GM18907 (cell line): ENCODE measurements around the gene PLXND1.
"Not testable (repeated sequence)": the region's sequence is repeated elsewhere in the genome, so short reads cannot be mapped to it uniquely, and the experiment has no call there.

ENCODE experiments used
- ATAC-seq: cut with Tn5 transposase; IDR thresholded peaks from one replicate; pipeline ENCODE4 v1.9.1; 2021; ENCODE audit warnings: mild to moderate bottlenecking, moderate library complexity; ENCODE audit not compliant: unreplicated experiment

Gene PLXND1

GRCh38 chr3:129515108-129515820, 91.2 kb downstream of the PLXND1 start:
- ATAC-seq = not testable (repeated sequence)

- no peak for ATAC-seq
Measured at GRCh38 chr3:129514563-129514962, 91.9 kb downstream of the PLXND1 start.

GRCh38 chr3:129514110-129514509, 92.4 kb downstream of the PLXND1 start:
- ATAC-seq = no peak

GRCh38 chr3:129513705-129514104, 92.8 kb downstream of the PLXND1 start:
- ATAC-seq = no peak

- no peak for ATAC-seq
Measured at GRCh38 chr3:129512595-129512994, 93.9 kb downstream of the PLXND1 start.

GRCh38 chr3:129507181-129507831, 99.2 kb downstream of the PLXND1 start:
- ATAC-seq = no peak

- ATAC-seq = no peak
Measured at GRCh38 chr3:129506231-129506742, 100.2 kb downstream of the PLXND1 start.

- ATAC-seq = no peak
Measured at GRCh38 chr3:129505341-129505740, 101.1 kb downstream of the PLXND1 start.
